ENCODE measurements around the gene B4GALNT4.
"Not testable (repeated sequence)": the region's sequence is repeated elsewhere in the genome, so short reads cannot be mapped to it uniquely, and the experiment has no call there.

Gene B4GALNT4

GRCh38 chr11:349270-349954 is 19.9 kb upstream of the B4GALNT4 start:
- peak overlapping the region in 1 of 2 experiments; percentile 64 for H3K14ac ChIP-seq (ENCODE audit: low read length in 2 of 2)
- H3K27me3 ChIP-seq (ENCODE audit: control insufficient read depth in 1 of 2, insufficient read depth in 1 of 2, low read length in 2 of 2); H3K4me1 ChIP-seq (ENCODE audit: control insufficient read depth, insufficient read depth, low read depth, low read length); H3K9me3 ChIP-seq (ENCODE audit: control insufficient read depth, low read length); H3K27ac ChIP-seq (ENCODE audit: low read length, poor library complexity, severe bottlenecking); H2AFZ ChIP-seq (ENCODE audit: low read depth, low read length); H3K36me3 ChIP-seq (ENCODE audit: control insufficient read depth in 1 of 2, insufficient read depth in 2 of 2, low read depth in 1 of 2, low read length in 2 of 2); H3K4me2 ChIP-seq (ENCODE audit: low read length, poor library complexity, severe bottlenecking); H3K4ac ChIP-seq (ENCODE audit: low read depth in 1 of 2, low read length in 2 of 2); H2BK15ac ChIP-seq (ENCODE audit: low read depth, poor library complexity, severe bottlenecking); H3K4me3 ChIP-seq (ENCODE audit: insufficient read depth in 1 of 2, low read depth in 1 of 2, low read length in 2 of 2); H3K9ac ChIP-seq (ENCODE audit: low read length); H2AK5ac ChIP-seq (ENCODE audit: low read length, severe bottlenecking); H2BK5ac ChIP-seq (ENCODE audit: low read depth, low read length, poor library complexity, severe bottlenecking); H2BK120ac ChIP-seq (ENCODE audit: low read depth, low read length); H3K79me1 ChIP-seq (replicated peaks; ENCODE audit: low read length, poor library complexity, severe bottlenecking); DNase-seq: not testable (repeated sequence)
- peak overlapping the region in 1 of 2 experiments; percentile 42 for H3K18ac ChIP-seq (ENCODE audit: low read depth in 1 of 2, low read length in 2 of 2)
- H2BK12ac ChIP-seq (ENCODE audit: low read length in 2 of 2): peak overlapping the region in 1 of 2 experiments; percentile 82
- 62% methylated on average over 3 of the region's 8 CpGs for WGBS
- peak overlapping the region; percentile 76 for H4K8ac ChIP-seq (ENCODE audit: low read length)
- peak overlapping the region in 1 of 2 experiments; percentile 19 for H3K23ac ChIP-seq (ENCODE audit: low read length in 2 of 2)
- peak overlapping the region; percentile 82 for H4K91ac ChIP-seq (ENCODE audit: low read length)

- H2BK5ac ChIP-seq (ENCODE audit: low read depth, low read length, poor library complexity, severe bottlenecking); H3K14ac ChIP-seq (ENCODE audit: low read length in 2 of 2); H3K4me2 ChIP-seq (ENCODE audit: low read length, poor library complexity, severe bottlenecking); H3K4me1 ChIP-seq (ENCODE audit: control insufficient read depth, insufficient read depth, low read depth, low read length); DNase-seq; H3K79me1 ChIP-seq (replicated peaks; ENCODE audit: low read length, poor library complexity, severe bottlenecking); H2BK120ac ChIP-seq (ENCODE audit: low read depth, low read length); H2AK5ac ChIP-seq (ENCODE audit: low read length, severe bottlenecking); H3K36me3 ChIP-seq (ENCODE audit: control insufficient read depth in 1 of 2, insufficient read depth in 2 of 2, low read depth in 1 of 2, low read length in 2 of 2); H3K23ac ChIP-seq (ENCODE audit: low read length in 2 of 2); H2AFZ ChIP-seq (ENCODE audit: low read depth, low read length); H3K27ac ChIP-seq (ENCODE audit: low read length, poor library complexity, severe bottlenecking); H3K4me3 ChIP-seq (ENCODE audit: insufficient read depth in 1 of 2, low read depth in 1 of 2, low read length in 2 of 2); H3K4ac ChIP-seq (ENCODE audit: low read depth in 1 of 2, low read length in 2 of 2); H3K9me3 ChIP-seq (ENCODE audit: control insufficient read depth, low read length); H4K91ac ChIP-seq (ENCODE audit: low read length); H3K27me3 ChIP-seq (ENCODE audit: control insufficient read depth in 1 of 2, insufficient read depth in 1 of 2, low read length in 2 of 2): not testable (repeated sequence)
- 94% methylated on average over 16 of the region's 16 CpGs for WGBS
- Histone ChIP-seq H2BK15ac (ENCODE audit: low read depth, poor library complexity, severe bottlenecking) (peak overlapping the region; percentile 63), H3K18ac (ENCODE audit: low read depth in 1 of 2, low read length in 2 of 2) (peak overlapping the region; percentile 24 to 42), H4K8ac (ENCODE audit: low read length) (peak overlapping the region; percentile 76), H2BK12ac (ENCODE audit: low read length in 2 of 2) (peak overlapping the region in 1 of 2 experiments; percentile 82), H3K9ac (ENCODE audit: low read length) (peak overlapping the region; percentile 59)
Observed at GRCh38 chr11:350033-350722, 19.1 kb upstream of the B4GALNT4 start.

GRCh38 chr11:350723-351255 is 18.5 kb upstream of the B4GALNT4 start:
- Histone ChIP-seq H2BK15ac (ENCODE audit: low read depth, poor library complexity, severe bottlenecking) (peak overlapping the region; percentile 63), H2BK120ac (ENCODE audit: low read depth, low read length) (peak overlapping the region; percentile 54), H2AFZ (ENCODE audit: low read depth, low read length) (no peak overlapping the region), H3K9ac (ENCODE audit: low read length) (peak overlapping the region; percentile 59), H4K91ac (ENCODE audit: low read length) (no peak overlapping the region), H2AK5ac (ENCODE audit: low read length, severe bottlenecking) (no peak overlapping the region), H2BK5ac (ENCODE audit: low read depth, low read length, poor library complexity, severe bottlenecking) (no peak overlapping the region), H3K27me3 (ENCODE audit: control insufficient read depth in 1 of 2, insufficient read depth in 1 of 2, low read length in 2 of 2) (peaks cover 0 to 2% of the 10 kb centered on the region in 2 experiments), H3K4me1 (ENCODE audit: control insufficient read depth, insufficient read depth, low read depth, low read length) (peaks cover 12% of the 10 kb centered on the region), H3K18ac (ENCODE audit: low read depth in 1 of 2, low read length in 2 of 2) (peak overlapping the region in 1 of 2 experiments; percentile 24), H2BK12ac (ENCODE audit: low read length in 2 of 2) (no peak overlapping the region), H3K9me3 (ENCODE audit: control insufficient read depth, low read length) (no peaks in the 10 kb centered on the region), H3K4ac (ENCODE audit: low read depth in 1 of 2, low read length in 2 of 2) (no peak overlapping the region), H3K36me3 (ENCODE audit: control insufficient read depth in 1 of 2, insufficient read depth in 2 of 2, low read depth in 1 of 2, low read length in 2 of 2) (no peaks in the 10 kb centered on the region), H3K27ac (ENCODE audit: low read length, poor library complexity, severe bottlenecking) (no peak overlapping the region), H3K79me1 (replicated peaks; ENCODE audit: low read length, poor library complexity, severe bottlenecking) (no peaks in the 10 kb centered on the region), H3K4me3 (ENCODE audit: insufficient read depth in 1 of 2, low read depth in 1 of 2, low read length in 2 of 2) (no peak overlapping the region), H4K8ac (ENCODE audit: low read length) (peak overlapping the region; percentile 58), H3K14ac (ENCODE audit: low read length in 2 of 2) (no peak overlapping the region), H3K4me2 (ENCODE audit: low read length, poor library complexity, severe bottlenecking) (no peak overlapping the region), H3K23ac (ENCODE audit: low read length in 2 of 2) (no peak overlapping the region)
- DNase-seq: no peak
- 80% methylated on average over 17 of the region's 18 CpGs for WGBS

GRCh38 chr11:351411-351810 is 17.9 kb upstream of the B4GALNT4 start:
- H3K9ac ChIP-seq (ENCODE audit: low read length): peak overlapping the region; percentile 59
- H2BK12ac ChIP-seq (ENCODE audit: low read length in 2 of 2): peak overlapping the region in 1 of 2 experiments; percentile 45
- H2AK5ac ChIP-seq (ENCODE audit: low read length, severe bottlenecking): peak overlapping the region; percentile 22
- H3K4me3 ChIP-seq (ENCODE audit: insufficient read depth in 1 of 2, low read depth in 1 of 2, low read length in 2 of 2): no peak overlapping the region
- peaks cover 0 to 2% of the 10 kb centered on the region in 2 experiments for H3K27me3 ChIP-seq (ENCODE audit: control insufficient read depth in 1 of 2, insufficient read depth in 1 of 2, low read length in 2 of 2)
- H3K4me1 ChIP-seq (ENCODE audit: control insufficient read depth, insufficient read depth, low read depth, low read length): peaks cover 12% of the 10 kb centered on the region
- WGBS: 98% methylated on average over 14 of the region's 14 CpGs
- H4K8ac ChIP-seq (ENCODE audit: low read length): no peak overlapping the region
- H2BK5ac ChIP-seq (ENCODE audit: low read depth, low read length, poor library complexity, severe bottlenecking): no peak overlapping the region
- peak overlapping the region; percentile 54 for H2BK120ac ChIP-seq (ENCODE audit: low read depth, low read length)
- no peak overlapping the region for H3K27ac ChIP-seq (ENCODE audit: low read length, poor library complexity, severe bottlenecking)
- H3K36me3 ChIP-seq (ENCODE audit: control insufficient read depth in 1 of 2, insufficient read depth in 2 of 2, low read depth in 1 of 2, low read length in 2 of 2): peaks cover under 1 to 1% of the 10 kb centered on the region in 2 experiments
- H3K18ac ChIP-seq (ENCODE audit: low read depth in 1 of 2, low read length in 2 of 2): no peak overlapping the region
- no peak overlapping the region for H2AFZ ChIP-seq (ENCODE audit: low read depth, low read length)
- no peak overlapping the region for H2BK15ac ChIP-seq (ENCODE audit: low read depth, poor library complexity, severe bottlenecking)
- no peaks in the 10 kb centered on the region for H3K79me1 ChIP-seq (replicated peaks; ENCODE audit: low read length, poor library complexity, severe bottlenecking)
- no peaks in the 10 kb centered on the region for H3K9me3 ChIP-seq (ENCODE audit: control insufficient read depth, low read length)
- no peak overlapping the region for H3K14ac ChIP-seq (ENCODE audit: low read length in 2 of 2)
- H3K4me2 ChIP-seq (ENCODE audit: low read length, poor library complexity, severe bottlenecking): no peak overlapping the region
- no peak overlapping the region for H3K4ac ChIP-seq (ENCODE audit: low read depth in 1 of 2, low read length in 2 of 2)
- no peak for DNase-seq
- H3K23ac ChIP-seq (ENCODE audit: low read length in 2 of 2): no peak overlapping the region
- H4K91ac ChIP-seq (ENCODE audit: low read length): no peak overlapping the region

Measured in mesenchymal stem cell (in vitro differentiated cells and primary cell).